Neural cell (in vitro differentiated cells): ENCODE data around the gene SMPD3. TPM values are rescaled to one million over a fixed set of nuclear protein-coding genes. Genes with fewer than 3 reads are reported as not detected.

Experiments
- H2AFZ ChIP-seq: fragments of 200-600, 300-800 bp; sonication (generic), shearing (Covaris generic); 2 replicates; pipeline ENCODE4 v1.6.0; 2014; ENCODE audit warnings: low read depth, mild to moderate bottlenecking, antibody characterized with exemption, low read length, moderate library complexity
- H3F3A ChIP-seq: fragments of 200-600 bp; shearing (Covaris generic); 2 replicates; pipeline ENCODE4 v1.6.1; 2016; ENCODE audit warnings: mild to moderate bottlenecking, moderate library complexity, mixed read lengths, antibody characterized with exemption, low read length; ENCODE audit not compliant: insufficient read depth, poor library complexity, severe bottlenecking
- H3K27ac ChIP-seq: fragments of 200-600, 300-800 bp; sonication (generic), shearing (Covaris generic); 2 replicates; pipeline ENCODE4 v1.5.1; 2014; ENCODE audit warnings: mild to moderate bottlenecking, low read length, moderate library complexity
- H3K27me3 ChIP-seq: fragments of 300-800, 200-600 bp; sonication (generic), shearing (Covaris generic); 2 replicates; pipeline ENCODE4 v1.6.0; 2014; ENCODE audit warnings: mild to moderate bottlenecking, low read depth, low read length, moderate library complexity; ENCODE audit not compliant: insufficient read depth
- H3K36me3 ChIP-seq: fragments of 300-800, 200-600 bp; sonication (generic), shearing (Covaris generic); 2 replicates; pipeline ENCODE4 v1.5.1; 2014; ENCODE audit warnings: mild to moderate bottlenecking, antibody characterized with exemption, low read length, moderate library complexity; ENCODE audit not compliant: insufficient read depth
- H3K4me2 ChIP-seq: fragments of 300-800, 200-600 bp; sonication (generic), shearing (Covaris generic); 2 replicates; pipeline ENCODE4 v1.6.0; 2014; ENCODE audit warnings: mild to moderate bottlenecking, low read length
- H3K4me3 ChIP-seq: fragments of 300-800, 200-600 bp; sonication (generic), shearing (Covaris generic); 2 replicates; pipeline ENCODE4 v1.5.1; 2014; ENCODE audit warnings: mild to moderate bottlenecking, low read length, moderate library complexity
- H3K79me2 ChIP-seq: fragments of 200-600 bp; shearing (Covaris generic); replicated peaks from 2 replicates; pipeline ENCODE4 v1.6.0; 2014; ENCODE audit warnings: mild to moderate bottlenecking, low read length, moderate library complexity; ENCODE audit not compliant: insufficient read depth
- H3K9ac ChIP-seq: fragments of 300-800, 200-600 bp; sonication (generic), shearing (Covaris generic); 2 replicates; pipeline ENCODE4 v1.6.1; 2016; ENCODE audit warnings: mild to moderate bottlenecking, low read length, mixed read lengths
- H3K9me2 ChIP-seq: fragments of 200-600 bp; shearing (Covaris generic); 2 replicates; pipeline ENCODE4 v1.6.1; 2016; ENCODE audit warnings: mild to moderate bottlenecking, low read length, mixed read lengths; ENCODE audit not compliant: insufficient read depth
- H3K9me3 ChIP-seq: fragments of 200-600, 300-800 bp; sonication (generic), shearing (Covaris generic); 2 replicates; pipeline ENCODE4 v1.6.1; 2016; ENCODE audit warnings: mild to moderate bottlenecking, mixed run types, low read length, moderate library complexity, mixed read lengths
- H4K20me1 ChIP-seq: fragments of 200-600 bp; shearing (Covaris generic); 2 replicates; pipeline ENCODE4 v1.6.1; 2016; ENCODE audit warnings: mild to moderate bottlenecking, mixed run types; ENCODE audit not compliant: insufficient read depth
- CTCF ChIP-seq: fragments of 450-650 bp; IDR thresholded peaks from 2 replicates; pipeline ENCODE4 v1.5.1; 2014; ENCODE audit warnings: antibody characterized with exemption, mild to moderate bottlenecking, moderate library complexity; ENCODE audit not compliant: poor library complexity, severe bottlenecking
- EP300 ChIP-seq: fragments of 450-650 bp; conservative IDR thresholded peaks from 2 replicates; pipeline ENCODE4 v1.6.1; 2014; ENCODE audit warnings: antibody characterized with exemption, mild to moderate bottlenecking, moderate library complexity; ENCODE audit not compliant: poor library complexity, severe bottlenecking
- EZH2 ChIP-seq: fragments of 200-600, 300-800 bp; shearing (Covaris generic), sonication (generic); IDR thresholded peaks from 2 replicates; pipeline ENCODE4 v1.6.1; 2014; ENCODE audit warnings: antibody characterized with exemption, low read length, borderline replicate concordance, mild to moderate bottlenecking; ENCODE audit not compliant: insufficient read depth, poor library complexity, severe bottlenecking
- MXI1 ChIP-seq: fragments of 450-650 bp; conservative IDR thresholded peaks from 2 replicates; pipeline ENCODE4 v1.6.1; 2014; ENCODE audit warnings: antibody characterized with exemption, mild to moderate bottlenecking; ENCODE audit not compliant: poor library complexity, severe bottlenecking
- POLR2AphosphoS5 ChIP-seq: IDR thresholded peaks from 2 replicates; pipeline ENCODE4 v1.6.1; 2012
- RAD21 ChIP-seq: fragments of 450-650 bp; conservative IDR thresholded peaks from 2 replicates; pipeline ENCODE4 v1.6.1; 2014; ENCODE audit warnings: antibody characterized with exemption, mild to moderate bottlenecking, moderate library complexity
- REST ChIP-seq: IDR thresholded peaks from 2 replicates; pipeline ENCODE4 v1.6.1; 2012; ENCODE audit warnings: borderline replicate concordance
- SMC3 ChIP-seq: fragments of 450-650 bp; conservative IDR thresholded peaks from 2 replicates; pipeline ENCODE4 v1.6.1; 2014; ENCODE audit warnings: antibody characterized with exemption, mild to moderate bottlenecking, moderate library complexity; ENCODE audit not compliant: poor library complexity
- TAF1 ChIP-seq: IDR thresholded peaks from 2 replicates; pipeline ENCODE4 v1.6.1; 2012; ENCODE audit warnings: low read depth
- polyA plus RNA-seq: library from polyadenylated mRNA; depleted of rRNA; stranded (reverse); fragments of >200 nt; gene quantifications from 2 replicates; pipeline ENCODE4 v1.2.3, GENCODE V29; 2014

The SMPD3 gene
- polyA plus RNA-seq, 1 donor from 2014 or later: 42.7 TPM

GRCh38 chr16:68481636-68482035 is 33.3 kb upstream of the SMPD3 start:
- Histone ChIP-seq H3K9me3 (no peaks in the 10 kb centered on the region), H3K27me3 (no peaks in the 10 kb centered on the region), H3K9me2 (no peaks in the 10 kb centered on the region), H3K36me3 (no peaks in the 10 kb centered on the region), H2AFZ (no peak overlapping the region), H3F3A (no peaks in the 10 kb centered on the region), H3K4me3 (no peak overlapping the region), H3K9ac (no peak overlapping the region), H3K79me2 (no peaks in the 10 kb centered on the region), H3K27ac (no peak overlapping the region), H4K20me1 (no peaks in the 10 kb centered on the region), H3K4me2 (no peak overlapping the region)
- TF ChIP-seq POLR2AphosphoS5 (no peak), CTCF (no peak), MXI1 (no peak), REST (no peak)

GRCh38 chr16:68480084-68480995 is 32.0 kb upstream of the SMPD3 start:
- no peaks in the 10 kb centered on the region for H3K9me3 ChIP-seq
- H3K36me3 ChIP-seq: no peaks in the 10 kb centered on the region
- no peak overlapping the region for H3K4me2 ChIP-seq
- H3F3A ChIP-seq: no peaks in the 10 kb centered on the region
- H3K79me2 ChIP-seq: no peaks in the 10 kb centered on the region
- H4K20me1 ChIP-seq: no peaks in the 10 kb centered on the region
- no peak overlapping the region for H2AFZ ChIP-seq
- TF ChIP-seq POLR2AphosphoS5: no peak
- TF ChIP-seq TAF1: no peak
- TF ChIP-seq SMC3: no peak
- no peak for TF ChIP-seq CTCF
- TF ChIP-seq EZH2: no peak
- TF ChIP-seq MXI1: no peak
- TF ChIP-seq RAD21: no peak
- no peak for TF ChIP-seq EP300
- TF ChIP-seq REST: no peak
- H3K9ac ChIP-seq: no peak overlapping the region
- no peaks in the 10 kb centered on the region for H3K27me3 ChIP-seq
- H3K4me3 ChIP-seq: no peak overlapping the region
- no peaks in the 10 kb centered on the region for H3K9me2 ChIP-seq
- H3K27ac ChIP-seq: no peak overlapping the region
